ENCODE results near the gene LNPK. TPM values are rescaled to one million over a fixed set of nuclear protein-coding genes. Genes with fewer than 3 reads are reported as not detected.
A peak's percentile ranks its signal among the peaks of the same experiment; 100 is the strongest.
"Not testable (repeated sequence)": the region's sequence is repeated elsewhere in the genome, so short reads cannot be mapped to it uniquely, and the experiment has no call there.

Gene LNPK
- polyA plus RNA-seq, 1 donor (not counting 4 experiments of a cell fraction or from before 2014, with no cell fraction given) = 32.1 TPM

DNA sequence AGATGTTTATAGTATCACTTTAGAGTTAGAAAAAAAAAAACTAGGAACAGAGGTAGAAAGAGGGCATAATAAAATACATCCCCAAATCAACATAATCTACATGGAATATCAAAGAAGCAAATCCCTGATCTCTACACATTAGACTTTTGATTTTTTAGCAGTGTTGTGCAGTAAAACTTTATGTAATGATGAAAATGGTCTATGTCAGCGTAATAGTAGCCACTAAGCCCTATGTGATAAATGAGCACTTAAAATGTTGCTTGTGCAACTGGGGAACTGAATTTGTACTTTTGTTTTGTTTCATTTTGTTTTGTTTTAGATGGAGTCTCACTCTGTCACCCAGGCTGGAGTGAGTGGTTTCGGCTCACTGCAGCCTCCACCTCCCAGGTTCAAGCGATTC, 36.3 kb downstream of the LNPK start:
- no peak overlapping the region for H3K27ac ChIP-seq (ENCODE audit: control insufficient read depth, insufficient read depth, low read length)
- H3K4me3 ChIP-seq (ENCODE audit: control insufficient read depth in 2 of 3, extremely low read depth in 1 of 3, insufficient read depth in 2 of 3, low read depth in 1 of 3, low read length in 3 of 3) = no peak overlapping the region
- H4K20me1 ChIP-seq (ENCODE audit: control insufficient read depth, extremely low read depth, insufficient read depth, low read length) = no peaks in the 10 kb centered on the region
- dilution Hi-C loops (cut with MboI; ENCODE audit: extremely low pct_ligation_motif_present, low sequenced_read_pairs) = no loop called here
- no peaks in the 10 kb centered on the region for H3K36me3 ChIP-seq (ENCODE audit: control insufficient read depth in 2 of 2, extremely low read depth in 1 of 2, insufficient read depth in 2 of 2, low read length in 2 of 2)
- H3K4me1 ChIP-seq (ENCODE audit: control insufficient read depth, extremely low read depth, insufficient read depth, low read length) = no peaks in the 10 kb centered on the region
- H3K9me3 ChIP-seq (ENCODE audit: control insufficient read depth, low read depth, low read length) = no peaks in the 10 kb centered on the region
- H3K9ac ChIP-seq (ENCODE audit: control insufficient read depth, extremely low read depth, insufficient read depth, low read length) = no peak overlapping the region
- H3K9me1 ChIP-seq (ENCODE audit: control insufficient read depth, extremely low read depth, insufficient read depth, low read length) = no peaks in the 10 kb centered on the region
- H3K27me3 ChIP-seq (ENCODE audit: control insufficient read depth, extremely low read depth, insufficient read depth, low read length) = no peaks in the 10 kb centered on the region
- H3K4me2 ChIP-seq (ENCODE audit: control insufficient read depth, extremely low read depth, insufficient read depth, low read depth, low read length) = no peak overlapping the region
- DNase-seq (ENCODE audit: low read depth, low spot score) (no peak), FAIRE-seq (no peak)
- H2AFZ ChIP-seq (ENCODE audit: control insufficient read depth, low read length) = no peak overlapping the region
- no peaks in the 10 kb centered on the region for H3K79me2 ChIP-seq (ENCODE audit: control insufficient read depth, insufficient read depth, low read length)
- TF ChIP-seq EZH2 (IDR thresholded peaks at IDR 0.05; ENCODE audit: low read length) (no peak), CTCF (optimal IDR thresholded peaks at IDR 0.05 in 1 of 3, IDR thresholded peaks at IDR 0.05 in 1 of 3, conservative IDR thresholded peaks at IDR 0.05 in 1 of 3; ENCODE audit: extremely low read depth in 1 of 3, insufficient read depth in 2 of 3, low read length in 3 of 3) (no peak)

DNA sequence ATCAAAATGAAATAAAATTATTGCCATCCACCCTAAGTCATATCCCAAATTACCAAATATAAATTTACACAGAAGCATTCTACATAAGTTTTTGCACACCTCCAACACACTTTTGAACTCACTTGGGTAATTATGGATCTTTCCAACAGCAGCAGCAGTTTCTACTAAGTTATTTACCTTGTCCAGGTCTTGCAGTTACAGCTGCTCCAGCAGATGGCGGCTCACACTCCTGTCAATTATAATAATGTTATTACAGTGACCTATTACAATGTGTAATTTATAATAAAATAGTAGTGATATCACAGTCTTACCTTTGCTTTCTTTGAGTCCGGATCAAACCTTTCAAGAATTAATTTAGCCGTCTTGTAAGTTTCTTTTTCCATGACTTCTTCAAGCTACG, 37.9 kb downstream of the LNPK start:
- no peaks in the 10 kb centered on the region for H3K27me3 ChIP-seq (ENCODE audit: control insufficient read depth, extremely low read depth, insufficient read depth, low read length)
- H3K9me1 ChIP-seq (ENCODE audit: control insufficient read depth, extremely low read depth, insufficient read depth, low read length) = no peaks in the 10 kb centered on the region
- H3K9ac ChIP-seq (ENCODE audit: control insufficient read depth, extremely low read depth, insufficient read depth, low read length) = no peak overlapping the region
- no peaks in the 10 kb centered on the region for H3K36me3 ChIP-seq (ENCODE audit: control insufficient read depth in 2 of 2, extremely low read depth in 1 of 2, insufficient read depth in 2 of 2, low read length in 2 of 2)
- H3K79me2 ChIP-seq (ENCODE audit: control insufficient read depth, insufficient read depth, low read length) = no peaks in the 10 kb centered on the region
- no peak overlapping the region for H2AFZ ChIP-seq (ENCODE audit: control insufficient read depth, low read length)
- dilution Hi-C loops (cut with MboI; ENCODE audit: extremely low pct_ligation_motif_present, low sequenced_read_pairs) = no loop called here
- no peaks in the 10 kb centered on the region for H4K20me1 ChIP-seq (ENCODE audit: control insufficient read depth, extremely low read depth, insufficient read depth, low read length)
- no peak for DNase-seq (ENCODE audit: low read depth, low spot score)
- TF ChIP-seq CTCF (optimal IDR thresholded peaks at IDR 0.05 in 1 of 3, IDR thresholded peaks at IDR 0.05 in 1 of 3, conservative IDR thresholded peaks at IDR 0.05 in 1 of 3; ENCODE audit: extremely low read depth in 1 of 3, insufficient read depth in 2 of 3, low read length in 3 of 3) (peak; percentile 10 to 18 (median 12)), EZH2 (IDR thresholded peaks at IDR 0.05; ENCODE audit: low read length) (no peak)
- H3K9me3 ChIP-seq (ENCODE audit: control insufficient read depth, low read depth, low read length) = no peaks in the 10 kb centered on the region
- H3K4me2 ChIP-seq (ENCODE audit: control insufficient read depth, extremely low read depth, insufficient read depth, low read depth, low read length) = no peak overlapping the region
- no peak overlapping the region for H3K4me3 ChIP-seq (ENCODE audit: control insufficient read depth in 2 of 3, extremely low read depth in 1 of 3, insufficient read depth in 2 of 3, low read depth in 1 of 3, low read length in 3 of 3)
- no peak for FAIRE-seq
- H3K4me1 ChIP-seq (ENCODE audit: control insufficient read depth, extremely low read depth, insufficient read depth, low read length) = no peaks in the 10 kb centered on the region
- no peak overlapping the region for H3K27ac ChIP-seq (ENCODE audit: control insufficient read depth, insufficient read depth, low read length)

DNA sequence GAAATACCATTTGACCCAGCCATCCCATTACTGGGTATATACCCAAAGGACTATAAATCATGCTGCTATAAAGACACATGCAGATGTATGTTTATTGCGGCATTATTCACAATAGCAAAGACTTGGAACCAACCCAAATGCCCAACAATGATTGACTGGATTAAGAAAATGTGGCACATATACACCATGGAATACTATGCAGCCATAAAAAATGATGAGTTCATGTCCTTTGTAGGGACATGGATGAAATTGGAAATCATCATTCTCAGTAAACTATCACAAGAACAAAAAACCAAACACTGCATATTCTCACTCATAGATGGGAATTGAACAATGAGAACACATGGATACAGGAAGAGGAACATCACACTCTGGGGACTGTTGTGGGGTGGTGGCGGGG, 38.9 kb downstream of the LNPK start:
- H3K79me2 ChIP-seq (ENCODE audit: control insufficient read depth, insufficient read depth, low read length); H3K27ac ChIP-seq (ENCODE audit: control insufficient read depth, insufficient read depth, low read length); dilution Hi-C loops (cut with MboI; ENCODE audit: extremely low pct_ligation_motif_present, low sequenced_read_pairs); H3K4me1 ChIP-seq (ENCODE audit: control insufficient read depth, extremely low read depth, insufficient read depth, low read length); H3K27me3 ChIP-seq (ENCODE audit: control insufficient read depth, extremely low read depth, insufficient read depth, low read length); H4K20me1 ChIP-seq (ENCODE audit: control insufficient read depth, extremely low read depth, insufficient read depth, low read length); H2AFZ ChIP-seq (ENCODE audit: control insufficient read depth, low read length); H3K9me3 ChIP-seq (ENCODE audit: control insufficient read depth, low read depth, low read length); H3K4me3 ChIP-seq (ENCODE audit: control insufficient read depth in 2 of 3, extremely low read depth in 1 of 3, insufficient read depth in 2 of 3, low read depth in 1 of 3, low read length in 3 of 3); DNase-seq (ENCODE audit: low read depth, low spot score); H3K36me3 ChIP-seq (ENCODE audit: control insufficient read depth in 2 of 2, extremely low read depth in 1 of 2, insufficient read depth in 2 of 2, low read length in 2 of 2); H3K9me1 ChIP-seq (ENCODE audit: control insufficient read depth, extremely low read depth, insufficient read depth, low read length); FAIRE-seq; H3K9ac ChIP-seq (ENCODE audit: control insufficient read depth, extremely low read depth, insufficient read depth, low read length); H3K4me2 ChIP-seq (ENCODE audit: control insufficient read depth, extremely low read depth, insufficient read depth, low read depth, low read length): not testable (repeated sequence)

Data from keratinocyte (primary cell).